K562 (cell line): ENCODE measurements around the gene KCTD18. TPM values are rescaled to one million over a fixed set of nuclear protein-coding genes. Genes with fewer than 3 reads are reported as not detected.

Experiments
- ATAC-seq: fragments of 200-7000 bp; cut with Tn5 transposase; 3 replicates; pipeline ENCODE4 v1.9.1; 2020; ENCODE audit warnings: moderate library complexity
- BruUV-seq: library from RNA; stranded (reverse); fragments of 400-500 nt; replicated peaks from 2 replicates; lab custom pipeline; 2021; lab: Mats Ljungman, UMichigan
- CTCF ChIA-PET: fragments of 300-600 bp; formaldehyde crosslinking; extraction: SDS; loops from one replicate; lab custom pipeline; 2021; ENCODE audit warnings: low intra/inter-chr PET ratio; lab: Yijun Ruan, JAX
- POLR2A ChIA-PET: fragments of 300-600, 350-650 bp; sonication (Branson Sonifier 250); formaldehyde crosslinking; extraction: SDS; loops from one replicate; lab custom pipeline; 2021; ENCODE audit warnings: antibody characterized with exemption, inconsistent platforms; lab: Yijun Ruan, JAX
- DNase-seq, 4 experiments: peaks; one replicate each; pipeline versions ENCODE4 v3.0.0 to v3.0.0-alpha.2; 2011 to 2018; ENCODE audit warnings: low spot score in 3 of 4, mixed read lengths in 3 of 4; ENCODE audit errors: extremely low read depth in 1 of 4
- FAIRE-seq: peaks from 2 replicates; lab custom pipeline; 2011; peaks lifted over from hg19 to GRCh38; lab: Jason Lieb, UNC
- H2AFZ ChIP-seq: 2 replicates; pipeline ENCODE4 v1.6.0; 2011; ENCODE audit warnings: low read depth, low read length, control low read depth, inconsistent platforms
- H3K27ac ChIP-seq: fragments of 200-600 bp; 3 replicates; pipeline ENCODE4 v1.8.0; 2011; ENCODE audit warnings: low read depth, mild to moderate bottlenecking, control low read depth, inconsistent platforms, low read length, moderate library complexity, mixed read lengths; ENCODE audit errors: extremely low read depth
- H3K27me3 ChIP-seq, 2 experiments: fragments of 300-600 bp in 1 of 2; 2 replicates in 1 of 2; 3 replicates in 1 of 2; pipeline versions ENCODE4 v1.6.0 to v1.8.0; 2011; ENCODE audit warnings: inconsistent platforms in 2 of 2, low read length in 2 of 2, mild to moderate bottlenecking in 1 of 2, mixed read lengths in 1 of 2, moderate library complexity in 1 of 2; ENCODE audit not compliant: control insufficient read depth in 2 of 2, insufficient read depth in 2 of 2
- H3K36me3 ChIP-seq: fragments of 300-600 bp; 3 replicates; pipeline ENCODE4 v1.8.0; 2011; ENCODE audit warnings: mild to moderate bottlenecking, low read length, inconsistent platforms; ENCODE audit not compliant: control insufficient read depth, insufficient read depth
- H3K4me1 ChIP-seq, 2 experiments: fragments of 200-600 bp in 1 of 2; replicated peaks in 1 of 2; 2 replicates in 1 of 2; 3 replicates in 1 of 2; pipeline versions ENCODE4 v1.5.1 to v1.8.0; 2011; ENCODE audit warnings: inconsistent platforms in 2 of 2, low read length in 2 of 2, mild to moderate bottlenecking in 1 of 2, mixed read lengths in 1 of 2, moderate library complexity in 1 of 2; ENCODE audit not compliant: control insufficient read depth in 2 of 2, insufficient read depth in 2 of 2
- H3K4me2 ChIP-seq: 2 replicates; pipeline ENCODE4 v1.6.1; 2011; ENCODE audit warnings: low read length, control low read depth, inconsistent platforms, mixed read lengths; ENCODE audit not compliant: insufficient read depth
- H3K4me3 ChIP-seq: fragments of 200-600 bp; sonication (generic), shearing (Covaris generic); 2 replicates; pipeline ENCODE4 v1.5.1; 2016; ENCODE audit warnings: control low read depth, inconsistent platforms
- H3K79me2 ChIP-seq: fragments of 200-600 bp; 3 replicates; pipeline ENCODE4 v1.8.0; 2011; ENCODE audit warnings: low read length, inconsistent platforms; ENCODE audit not compliant: control insufficient read depth, insufficient read depth
- H3K9ac ChIP-seq, 2 experiments: 2 replicates each; pipeline versions ENCODE4 v1.6.0 to v1.6.1; 2011; ENCODE audit warnings: low read depth in 2 of 2, low read length in 2 of 2, control low read depth in 1 of 2, inconsistent platforms in 1 of 2, mild to moderate bottlenecking in 1 of 2, mixed read lengths in 1 of 2; ENCODE audit not compliant: insufficient read depth in 1 of 2
- H3K9me1 ChIP-seq: one replicate; pipeline ENCODE4 v1.6.0; 2011; ENCODE audit warnings: inconsistent platforms, mild to moderate bottlenecking, low read length, moderate library complexity; ENCODE audit not compliant: control insufficient read depth, insufficient read depth
- H3K9me3 ChIP-seq: replicated peaks from 2 replicates; pipeline ENCODE4 v1.5.1; 2011; ENCODE audit warnings: low read depth, low read length, inconsistent platforms; ENCODE audit not compliant: control insufficient read depth, insufficient read depth
- H4K20me1 ChIP-seq: replicated peaks from 2 replicates; pipeline ENCODE4 v1.6.1; 2011; ENCODE audit warnings: low read length, inconsistent platforms, mixed read lengths; ENCODE audit not compliant: control insufficient read depth, insufficient read depth
- CBX5 ChIP-seq: IDR thresholded peaks from 2 replicates; pipeline ENCODE4 v1.6.1; 2014; ENCODE audit warnings: low read depth, borderline replicate concordance
- CCNT2 ChIP-seq: IDR thresholded peaks from 2 replicates; pipeline ENCODE4 v1.6.1; 2011; ENCODE audit warnings: borderline replicate concordance, low read depth, mild to moderate bottlenecking, moderate library complexity, mixed read lengths, low read length; ENCODE audit not compliant: insufficient read length; ENCODE audit errors: extremely low read depth
- CXXC5 ChIP-seq: fragments of 250-450 bp; sonication (Bioruptor Pico); IDR thresholded peaks from 2 replicates; pipeline ENCODE4 v1.8.0; 2022; ENCODE audit warnings: inconsistent platforms, mild to moderate bottlenecking, moderate library complexity
- E2F1 ChIP-seq: sonication (generic); formaldehyde crosslinking; IDR thresholded peaks from 2 replicates; pipeline ENCODE4 v1.8.1; 2023; ENCODE audit warnings: mild to moderate bottlenecking, missing genetic modification reagents, moderate library complexity
- ESRRA ChIP-seq: fragments of 450-650 bp; IDR thresholded peaks from 2 replicates; pipeline ENCODE4 v1.6.1; 2014; ENCODE audit warnings: low read depth, mild to moderate bottlenecking, moderate library complexity, borderline replicate concordance
- HDAC6 ChIP-seq: IDR thresholded peaks from 2 replicates; pipeline ENCODE4 v1.6.1; 2012; ENCODE audit warnings: low read depth, mild to moderate bottlenecking, control low read depth, inconsistent platforms, low read length, moderate library complexity
- NFXL1 ChIP-seq: fragments of 450-650 bp; formaldehyde crosslinking; IDR thresholded peaks from 2 replicates; pipeline ENCODE4 v1.4.0; 2021; ENCODE audit warnings: mild to moderate bottlenecking
- RBM15 ChIP-seq: fragments of 200-400 bp; formaldehyde crosslinking; IDR thresholded peaks from 2 replicates; pipeline ENCODE4 v1.6.1; 2018; ENCODE audit warnings: mild to moderate bottlenecking, low read length, moderate library complexity; ENCODE audit not compliant: insufficient read depth
- SP1 ChIP-seq: sonication (generic); formaldehyde crosslinking; IDR thresholded peaks from 2 replicates; pipeline ENCODE4 v1.8.1; 2022; ENCODE audit warnings: mild to moderate bottlenecking, missing genetic modification reagents
- TAF1 ChIP-seq: IDR thresholded peaks from 2 replicates; pipeline ENCODE4 v1.6.1; 2011; ENCODE audit warnings: mild to moderate bottlenecking, low read length, moderate library complexity; ENCODE audit not compliant: insufficient read depth, control insufficient read depth, severe bottlenecking; ENCODE audit errors: extremely low read depth
- TCF3 ChIP-seq: sonication (generic); formaldehyde crosslinking; IDR thresholded peaks from 2 replicates; pipeline ENCODE4 v1.4.0; 2020; ENCODE audit warnings: mild to moderate bottlenecking, missing genetic modification reagents
- THRA ChIP-seq: fragments of 450-650 bp; IDR thresholded peaks from 2 replicates; pipeline ENCODE4 v1.6.1; 2017; ENCODE audit warnings: mild to moderate bottlenecking, moderate library complexity
- U2AF1 ChIP-seq: fragments of 200-400 bp; formaldehyde crosslinking; optimal IDR thresholded peaks from 2 replicates; pipeline ENCODE3; 2017; ENCODE audit warnings: mild to moderate bottlenecking, low read depth, low read length, moderate library complexity
- XRCC5 ChIP-seq: fragments of 200-400 bp; formaldehyde crosslinking; IDR thresholded peaks from 2 replicates; pipeline ENCODE4 v1.6.1; 2017; ENCODE audit warnings: low read depth, mild to moderate bottlenecking, low read length
- YBX1 ChIP-seq: fragments of 450-650 bp; IDR thresholded peaks from 2 replicates; pipeline ENCODE4 v1.7.1; 2016; ENCODE audit warnings: mild to moderate bottlenecking
- ZNF561 ChIP-seq: fragments of 450-650 bp; formaldehyde crosslinking; conservative IDR thresholded peaks from 2 replicates; pipeline ENCODE4 v1.4.0; 2020; ENCODE audit warnings: mild to moderate bottlenecking, moderate library complexity
- ZNF740 ChIP-seq, 3 experiments: fragments of 200-800 bp in 1 of 3; sonication (Bioruptor generic) in 1 of 3; sonication (generic) in 1 of 3; formaldehyde crosslinking in 1 of 3; IDR thresholded peaks; 2 replicates each; pipeline versions ENCODE4 v1.6.1 to v1.8.0; 2016 to 2022; ENCODE audit warnings: mild to moderate bottlenecking in 2 of 3, missing compliant biosample characterization in 2 of 3, missing genetic modification characterization in 2 of 3, missing genetic modification reagents in 1 of 3
- ZNF778 ChIP-seq: fragments of 450-650 bp; formaldehyde crosslinking; IDR thresholded peaks from 2 replicates; pipeline ENCODE4 v1.4.0; 2020; ENCODE audit warnings: mild to moderate bottlenecking, moderate library complexity
- ZNF780A ChIP-seq: fragments of 250-450 bp; sonication (Bioruptor Pico); IDR thresholded peaks from 2 replicates; pipeline ENCODE4 v1.5.0; 2021; ENCODE audit warnings: mild to moderate bottlenecking
- ZZZ3 ChIP-seq: fragments of 450-650 bp; IDR thresholded peaks from 2 replicates; pipeline ENCODE4 v1.6.1; 2016; ENCODE audit warnings: antibody characterized with exemption, mild to moderate bottlenecking, moderate library complexity
- WGBS: fragments of 100-300 bp; shearing (Covaris generic); methylation state at CpG from one replicate; pipeline ENCODE4 v1.1.6; 2016; ENCODE audit warnings: low coverage, mixed read lengths; ENCODE audit not compliant: insufficient coverage; ENCODE audit errors: missing lambda C conversion rate; 5-methylcytosine and 5-hydroxymethylcytosine counted together
- in situ Hi-C: fragments of 300-500 bp; cut with MboI; formaldehyde crosslinking; loops from 4 replicates; pipeline ENCODE4 v1.15.0; 2018; ENCODE audit warnings: inconsistent platforms, mixed read lengths
- intact Hi-C: fragments of 100-400 bp; cut with micrococcal nuclease; formaldehyde crosslinking; loops from 2 replicates; pipeline ENCODE4 v1.14.2; 2022
- polyA plus RNA-seq, 8 experiments: library from polyadenylated mRNA; depleted of rRNA in 4 of 8; stranded (reverse) in 5 of 8; unstranded in 3 of 8; fragments of >200 nt; fragmentation: Nextera tagmentation in 2 of 8; fragmentation: Illumina TruSeq in 1 of 8; extraction: Ambion mirVana in 2 of 8; extraction: Trizol in 1 of 8; gene quantifications; 2 replicates each; pipeline versions ENCODE4 v1.2.1 to v1.2.3, GENCODE V29; 2011 to 2014; ENCODE audit warnings: inconsistent platforms in 1 of 8, missing spikeins in 1 of 8
- total RNA-seq, 7 experiments: library from RNA; depleted of rRNA in 6 of 7; stranded (reverse); fragments of >200 nt in 6 of 7; fragmentation: Illumina TruSeq in 2 of 7; extraction: Trizol in 2 of 7; gene quantifications; 2 replicates each; pipeline versions ENCODE4 v1.2.1 to v1.2.3, GENCODE V29; 2011 to 2021; ENCODE audit warnings: low replicate concordance in 1 of 7

The KCTD18 gene
- total and polyA plus RNA-seq, 9 of the 15 experiments (the other 6 are each of a cell fraction or from before 2014, with no cell fraction given) = 0.39 to 5.4 (median 3.8) TPM

- no peak for TF ChIP-seq CCNT2
- no peak for TF ChIP-seq ZNF780A
- TF ChIP-seq NFXL1 (CRISPR knock-in tag) = no peak
- TF ChIP-seq HDAC6 = no peak
- TF ChIP-seq RBM15 = no peak
- no peak for TF ChIP-seq ZZZ3
Measured at GRCh38 chr2:200525066-200525465, 15.2 kb upstream of the KCTD18 start (continued).

- intact Hi-C loops (loop anchor here (2.0 kb wide), 1 partner anchor 13 kb away; the partner anchor contains the start of gene KCTD18), in situ Hi-C loops (no loop called here)
- H3K4me3 ChIP-seq = no peak overlapping the region
- no peak overlapping the region for H3K4me2 ChIP-seq
- CTCF ChIA-PET = no interaction called here
- no peaks in the 10 kb centered on the region for H3K9me3 ChIP-seq
- FAIRE-seq = no peak
- no peak for DNase-seq
- peaks cover 0 to 20% of the 10 kb centered on the region in 2 experiments; a peak in 2 of 5 replicates for H3K4me1 ChIP-seq
- H3K9me1 ChIP-seq = no peaks in the 10 kb centered on the region
- H3K27ac ChIP-seq = no peak overlapping the region
- no peak overlapping the region for H2AFZ ChIP-seq
- POLR2A ChIA-PET = interaction anchor here (0.8 to 0.9 kb wide), 2 partner anchors 8 to 10 kb away, joined by 3 to 4 read pairs; no protein-coding TSS in a partner anchor
- H3K27me3 ChIP-seq = no peaks in the 10 kb centered on the region; a peak in 1 of 5 replicates
- no peaks in the 10 kb centered on the region for H4K20me1 ChIP-seq
- WGBS = 47% methylated on average over 2 of the region's 2 CpGs
- H3K79me2 ChIP-seq = peaks cover 26% of the 10 kb centered on the region
- no TSS peak for BruUV-seq
- H3K9ac ChIP-seq = no peak overlapping the region
- no peaks in the 10 kb centered on the region for H3K36me3 ChIP-seq
- no peak for ATAC-seq
- no peak for TF ChIP-seq YBX1
- no peak for TF ChIP-seq CXXC5 (CRISPR knock-in tag)
- no peak for TF ChIP-seq SP1 (CRISPR knock-in tag)
- no peak for TF ChIP-seq E2F1 (CRISPR knock-in tag)
- no peak for TF ChIP-seq THRA
- no peak for TF ChIP-seq TCF3 (CRISPR knock-in tag)
- TF ChIP-seq ZNF778 (CRISPR knock-in tag) = no peak
- TF ChIP-seq U2AF1 = no peak
- TF ChIP-seq CBX5 = no peak
- TF ChIP-seq ESRRA = no peak
- TF ChIP-seq ZNF740 (CRISPR knock-in tag; IDR thresholded peaks at IDR 0.05) = no peak
- TF ChIP-seq ZNF740 (tag; IDR thresholded peaks at IDR 0.05) = no peak
- TF ChIP-seq TAF1 = no peak
- TF ChIP-seq XRCC5 = no peak
- TF ChIP-seq ZNF561 (CRISPR knock-in tag) = no peak
Measured at GRCh38 chr2:200523604-200524003, 13.7 kb upstream of the KCTD18 start.
